MCF 10A (cell line): ENCODE results near the gene SERTAD2. TPM values are rescaled to one million over a fixed set of nuclear protein-coding genes. Genes with fewer than 3 reads are reported as not detected.

ENCODE experiments used
- BruUV-seq: library from RNA; stranded (reverse); fragments of 400-500 nt; replicated peaks from 2 replicates; lab custom pipeline; 2021; lab: Mats Ljungman, UMichigan
- CTCF ChIA-PET: fragments of 300-600 bp; sonication (Branson Sonifier 250); formaldehyde crosslinking; extraction: SDS; loops from one replicate; lab custom pipeline; 2021; ENCODE audit warnings: antibody characterized with exemption, inconsistent platforms; lab: Yijun Ruan, JAX
- POLR2A ChIA-PET: fragments of 300-600, 350-650 bp; sonication (Branson Sonifier 250); formaldehyde crosslinking; extraction: SDS; loops from one replicate; lab custom pipeline; 2020; ENCODE audit warnings: antibody characterized with exemption, inconsistent platforms; lab: Yijun Ruan, JAX
- DNase-seq: peaks from one replicate; pipeline ENCODE4 v3.0.0-alpha.2; 2018; ENCODE audit not compliant: unreplicated experiment
- H3K27ac Mint-ChIP-seq: one replicate; pipeline ENCODE4 v1.8.0; 2022; ENCODE audit warnings: mild to moderate bottlenecking, low read depth, mixed read lengths; ENCODE audit not compliant: unreplicated experiment
- H3K27me3 Mint-ChIP-seq: one replicate; pipeline ENCODE4 v1.8.0; 2022; ENCODE audit warnings: mixed read lengths; ENCODE audit not compliant: insufficient read depth, unreplicated experiment
- H3K36me3 Mint-ChIP-seq: one replicate; pipeline ENCODE4 v1.8.0; 2022; ENCODE audit warnings: mild to moderate bottlenecking, moderate library complexity, mixed read lengths; ENCODE audit not compliant: insufficient read depth, unreplicated experiment
- H3K4me1 Mint-ChIP-seq: one replicate; pipeline ENCODE4 v1.8.0; 2022; ENCODE audit warnings: mixed read lengths; ENCODE audit not compliant: insufficient read depth, unreplicated experiment
- H3K4me3 Mint-ChIP-seq: one replicate; pipeline ENCODE4 v1.8.0; 2022; ENCODE audit warnings: mild to moderate bottlenecking, moderate library complexity, mixed read lengths; ENCODE audit not compliant: unreplicated experiment
- H3K9me3 Mint-ChIP-seq: one replicate; pipeline ENCODE4 v1.8.0; 2022; ENCODE audit warnings: mixed read lengths; ENCODE audit not compliant: unreplicated experiment
- intact Hi-C: fragments of 100-400 bp; cut with micrococcal nuclease; formaldehyde crosslinking; loops from 2 replicates; pipeline ENCODE4 v1.14.1; 2022
- total RNA-seq: library from RNA; stranded (reverse); gene quantifications from 2 replicates; pipeline ENCODE4 v1.2.3, GENCODE V29; 2022
- TF ChIP-seq, protein P1 (sequence below): fragments of 200-600 bp; IDR thresholded peaks from one replicate; pipeline ENCODE4 v1.8.0; 2022; ENCODE audit warnings: antibody characterized with exemption, mild to moderate bottlenecking; ENCODE audit not compliant: unreplicated experiment

Gene SERTAD2
- total RNA-seq, 1 experiment from 2014 or later: 15.0 TPM

DNA sequence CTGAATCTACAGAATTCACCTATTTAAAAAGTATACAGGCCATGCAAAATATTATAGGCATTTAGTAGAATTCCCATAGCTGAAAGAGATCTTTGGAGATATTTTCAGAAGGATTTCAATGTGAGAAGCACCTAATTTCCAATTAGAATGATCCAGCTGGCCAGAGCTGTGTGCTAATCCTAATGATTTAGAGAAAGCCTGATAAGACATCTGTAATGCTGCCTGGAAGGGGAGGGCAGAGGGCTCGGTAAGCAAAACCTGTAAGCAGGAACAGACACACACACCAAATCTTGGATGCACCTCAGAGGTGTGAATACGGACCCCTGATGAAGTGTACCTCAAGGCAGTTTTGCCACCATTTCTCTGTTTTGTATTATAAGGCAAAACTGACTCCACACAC lies 14.0 kb downstream of the SERTAD2 start:
- CTCF ChIA-PET: interaction anchor here (0.7 to 1.9 kb wide), 6 partner anchors 9 to 306 kb away, joined by 3 to 5 read pairs (median 4); no protein-coding TSS in a partner anchor

DNA sequence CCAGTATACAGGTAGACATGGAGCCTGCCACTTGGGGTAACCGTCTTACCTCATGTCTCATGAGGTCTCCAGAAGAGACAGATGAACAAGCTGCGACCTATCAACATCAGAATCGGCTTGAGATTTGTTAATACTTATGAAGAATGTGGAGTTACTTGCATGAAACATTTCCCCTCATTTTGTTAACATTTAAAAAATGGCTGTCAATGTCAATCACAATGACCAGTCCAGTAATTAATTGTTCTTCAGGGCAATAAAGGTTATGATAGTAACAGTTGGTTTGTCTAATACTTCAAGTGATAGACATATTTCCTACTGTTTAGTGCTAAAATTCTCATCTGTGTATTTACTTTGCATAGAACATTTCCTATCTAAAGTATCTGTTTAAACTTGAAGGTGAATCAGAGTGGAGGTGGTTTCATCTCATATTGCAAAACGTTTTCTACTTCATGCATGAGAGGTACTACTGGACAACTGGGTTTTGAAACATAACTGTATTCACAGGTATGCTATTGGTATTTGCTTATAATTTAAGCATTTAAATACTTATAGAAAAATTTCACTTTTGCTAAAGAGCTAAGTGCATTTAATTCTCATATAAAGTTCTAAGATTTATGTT lies 15.1 kb downstream of the SERTAD2 start:
- CTCF ChIA-PET: interaction anchor here (0.6 to 1.2 kb wide), 6 partner anchors 10 to 494 kb away, joined by 3 to 6 read pairs (median 4); no protein-coding TSS in a partner anchor
- intact Hi-C loops: no loop called here
- Mint-ChIP-seq H3K9me3 (no peaks in the 10 kb centered on the region), H3K27ac (peak overlapping the region; percentile 52), H3K4me1 (peaks cover 27% of the 10 kb centered on the region), H3K27me3 (no peaks in the 10 kb centered on the region), H3K4me3 (no peak overlapping the region), H3K36me3 (peaks cover 29% of the 10 kb centered on the region)
- no TSS peak for BruUV-seq
- DNase-seq: peak; percentile 55
- TF ChIP-seq, protein P1, sequence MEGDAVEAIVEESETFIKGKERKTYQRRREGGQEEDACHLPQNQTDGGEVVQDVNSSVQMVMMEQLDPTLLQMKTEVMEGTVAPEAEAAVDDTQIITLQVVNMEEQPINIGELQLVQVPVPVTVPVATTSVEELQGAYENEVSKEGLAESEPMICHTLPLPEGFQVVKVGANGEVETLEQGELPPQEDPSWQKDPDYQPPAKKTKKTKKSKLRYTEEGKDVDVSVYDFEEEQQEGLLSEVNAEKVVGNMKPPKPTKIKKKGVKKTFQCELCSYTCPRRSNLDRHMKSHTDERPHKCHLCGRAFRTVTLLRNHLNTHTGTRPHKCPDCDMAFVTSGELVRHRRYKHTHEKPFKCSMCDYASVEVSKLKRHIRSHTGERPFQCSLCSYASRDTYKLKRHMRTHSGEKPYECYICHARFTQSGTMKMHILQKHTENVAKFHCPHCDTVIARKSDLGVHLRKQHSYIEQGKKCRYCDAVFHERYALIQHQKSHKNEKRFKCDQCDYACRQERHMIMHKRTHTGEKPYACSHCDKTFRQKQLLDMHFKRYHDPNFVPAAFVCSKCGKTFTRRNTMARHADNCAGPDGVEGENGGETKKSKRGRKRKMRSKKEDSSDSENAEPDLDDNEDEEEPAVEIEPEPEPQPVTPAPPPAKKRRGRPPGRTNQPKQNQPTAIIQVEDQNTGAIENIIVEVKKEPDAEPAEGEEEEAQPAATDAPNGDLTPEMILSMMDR: no peak
- POLR2A ChIA-PET: interaction anchor here (0.6 to 12.6 kb wide), 12 partner anchors 10 to 490 kb away, joined by 3 to 216 read pairs (median 4); partner anchors contain the start of gene SERTAD2

More for the DNA sequence above, 14.0 kb downstream of the SERTAD2 start:
- TF ChIP-seq, protein P1: no peak
- intact Hi-C loops: loop anchor here (10.0 kb wide), 1 partner anchor 195 kb away; no protein-coding TSS in a partner anchor
- Mint-ChIP-seq H3K36me3 (peaks cover 24% of the 10 kb centered on the region), H3K27ac (peak overlapping the region; percentile 71), H3K27me3 (no peaks in the 10 kb centered on the region), H3K4me3 (no peak overlapping the region), H3K9me3 (no peaks in the 10 kb centered on the region), H3K4me1 (peaks cover 32% of the 10 kb centered on the region)
- DNase-seq: no peak
- POLR2A ChIA-PET: interaction anchor here (1.0 to 12.6 kb wide), 5 partner anchors 12 to 128 kb away, joined by 3 to 216 read pairs (median 6); partner anchors contain the start of gene SERTAD2
- no TSS peak for BruUV-seq

DNA sequence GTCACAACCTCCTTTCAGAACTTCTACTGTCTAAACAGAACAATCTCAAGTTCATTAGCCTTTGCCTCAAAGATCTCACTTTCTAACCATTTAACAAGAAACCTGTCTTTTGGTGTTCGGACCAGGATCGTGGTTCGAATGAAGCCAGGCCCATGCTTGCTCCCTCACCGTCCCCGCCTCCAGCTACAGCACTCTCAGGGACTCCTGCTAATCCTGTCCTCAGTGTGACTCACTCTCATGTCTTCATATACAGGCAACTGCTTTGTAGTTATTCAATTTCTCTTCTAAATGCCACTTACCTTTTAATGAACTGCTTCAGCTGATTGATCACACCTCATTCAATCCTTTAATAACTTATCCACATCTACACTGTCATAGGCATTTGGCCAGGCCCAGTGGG lies 15.8 kb downstream of the SERTAD2 start:
- Mint-ChIP-seq H3K27ac (peak overlapping the region; percentile 52), H3K9me3 (no peaks in the 10 kb centered on the region), H3K4me1 (peaks cover 26% of the 10 kb centered on the region), H3K4me3 (no peak overlapping the region), H3K27me3 (no peaks in the 10 kb centered on the region), H3K36me3 (peaks cover 31% of the 10 kb centered on the region)
- intact Hi-C loops: no loop called here
- CTCF ChIA-PET: interaction anchor here (0.6 to 1.1 kb wide), 2 partner anchors 51 to 195 kb away, joined by 3 read pairs; no protein-coding TSS in a partner anchor
- DNase-seq: peak; percentile 51
- TF ChIP-seq, protein P1: no peak
- POLR2A ChIA-PET: interaction anchor here (1.4 to 12.6 kb wide), 5 partner anchors 9 to 113 kb away, joined by 4 to 216 read pairs (median 14); partner anchors contain the start of gene SERTAD2
- no TSS peak for BruUV-seq

DNA sequence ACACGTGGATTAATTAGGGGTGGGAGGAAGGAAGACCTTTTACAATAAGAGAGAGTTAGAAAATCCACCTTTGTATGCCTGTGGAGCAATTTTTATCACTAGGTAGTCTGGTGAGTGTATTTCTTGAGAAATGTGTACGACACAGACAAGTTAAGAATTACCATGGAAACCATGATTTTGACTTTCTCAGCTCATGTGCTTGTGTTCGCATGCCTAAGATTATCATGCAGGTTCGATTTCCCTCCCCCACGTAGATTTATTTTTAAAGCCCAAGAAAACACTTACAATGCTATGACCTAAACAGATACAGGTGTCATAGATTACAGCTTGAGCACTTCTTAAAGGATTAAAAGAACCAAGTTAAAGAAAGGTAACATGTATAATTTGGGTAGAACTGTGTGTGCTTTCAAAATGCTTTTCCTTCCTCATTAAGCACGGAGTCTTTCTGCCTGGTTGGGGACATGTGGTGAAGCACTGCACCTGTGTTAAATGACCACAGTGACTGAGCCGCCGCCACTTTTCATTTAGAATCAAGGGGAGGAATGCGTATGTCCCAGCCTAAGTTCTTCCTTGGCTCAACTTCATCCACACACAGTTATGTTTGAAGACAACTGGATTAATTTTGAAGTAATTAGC lies 16.6 kb downstream of the SERTAD2 start:
- Mint-ChIP-seq H3K4me3 (no peak overlapping the region), H3K4me1 (peaks cover 21% of the 10 kb centered on the region), H3K27ac (no peak overlapping the region), H3K9me3 (no peaks in the 10 kb centered on the region), H3K27me3 (no peaks in the 10 kb centered on the region), H3K36me3 (peaks cover 36% of the 10 kb centered on the region)
- no TSS peak for BruUV-seq
- TF ChIP-seq, protein P1: no peak
- DNase-seq: no peak
- intact Hi-C loops: no loop called here
- ChIA-PET POLR2A (interaction anchor here (1.4 to 12.6 kb wide), 5 partner anchors 9 to 114 kb away, joined by 4 to 216 read pairs (median 14); partner anchors contain the start of gene SERTAD2), CTCF (interaction anchor here (1.1 kb wide), 1 partner anchor 50 kb away, joined by 3 read pairs; no protein-coding TSS in a partner anchor)
